GM12892 (cell line): ENCODE data around the gene RGS9BP.

Experiments
- POLR2A ChIP-seq: IDR thresholded peaks from 2 replicates; pipeline ENCODE4 v1.6.1; 2011; ENCODE audit warnings: low read depth, low read length, control low read depth
- TAF1 ChIP-seq: IDR thresholded peaks from 2 replicates; pipeline ENCODE4 v1.6.1; 2011; ENCODE audit warnings: low read depth, mild to moderate bottlenecking, control low read depth, low read length, borderline replicate concordance

- TF ChIP-seq POLR2A: no peak
- TF ChIP-seq TAF1: no peak
Measured at GRCh38 chr19:32653599-32653915, 22.1 kb upstream of the RGS9BP start.
